NCI-H2196 (cell line): ENCODE measurements around the gene OTOR.

Experiments
- DNase-seq: peaks from one replicate; lab custom pipeline; 2025; ENCODE audit not compliant: unreplicated experiment; lab: John Stamatoyannopoulos, UW

OTOR gene

GRCh38 chr20:16747291-16747811 lies 807 bp upstream of the OTOR start:
- peak; percentile 24 for DNase-seq

- DNase-seq, result no peak
Measured at GRCh38 chr20:16749573-16749972, 1.4 kb downstream of the OTOR start.

GRCh38 chr20:16752082-16752481 lies 3.9 kb downstream of the OTOR start:
- no peak for DNase-seq

GRCh38 chr20:16752901-16753300 lies 4.7 kb downstream of the OTOR start:
- no peak for DNase-seq

- no peak for DNase-seq
Measured at GRCh38 chr20:16758454-16759180, 10.5 kb downstream of the OTOR start.

- no peak for DNase-seq
Measured at GRCh38 chr20:16759181-16759563, 11.0 kb downstream of the OTOR start.

GRCh38 chr20:16760431-16761304 lies 12.5 kb downstream of the OTOR start:
- DNase-seq, result no peak

GRCh38 chr20:16761305-16761829 lies 13.2 kb downstream of the OTOR start:
- DNase-seq, result peak; percentile 69

- no peak for DNase-seq
Measured at GRCh38 chr20:16764560-16764959, 16.4 kb downstream of the OTOR start.

GRCh38 chr20:16771213-16771612 lies 23.1 kb downstream of the OTOR start:
- no peak for DNase-seq

- no peak for DNase-seq
Measured at GRCh38 chr20:16775961-16776360, 27.8 kb downstream of the OTOR start.

GRCh38 chr20:16777126-16777525 lies 29.0 kb downstream of the OTOR start:
- no peak for DNase-seq

- DNase-seq, result no peak
Measured at GRCh38 chr20:16778159-16778558, 30.0 kb downstream of the OTOR start.

GRCh38 chr20:16781496-16781895 lies 33.3 kb downstream of the OTOR start:
- no peak for DNase-seq

- no peak for DNase-seq
Measured at GRCh38 chr20:16785226-16785625, 37.1 kb downstream of the OTOR start.
